ENCODE measurements around the gene APOA5.

GRCh38 chr11:116826751-116827431 lies 35.2 kb upstream of the APOA5 start:
- TF ChIP-seq POLR2A (IDR thresholded peaks at IDR 0.05; ENCODE audit: low read depth, low read length) (no peak), EZH2 (IDR thresholded peaks at IDR 0.05; ENCODE audit: borderline replicate concordance, low read depth, low read length, severe bottlenecking) (no peak), POLR2AphosphoS5 (IDR thresholded peaks at IDR 0.05; ENCODE audit: insufficient read depth, low read depth, low read length) (no peak), GATA2 (IDR thresholded peaks at IDR 0.05; ENCODE audit: insufficient read depth, insufficient read length, low read depth, low read length) (no peak), JUN (IDR thresholded peaks at IDR 0.05; ENCODE audit: borderline replicate concordance, insufficient read depth, insufficient read length, low read depth) (no peak)
- TF ChIP-seq, protein P1, sequence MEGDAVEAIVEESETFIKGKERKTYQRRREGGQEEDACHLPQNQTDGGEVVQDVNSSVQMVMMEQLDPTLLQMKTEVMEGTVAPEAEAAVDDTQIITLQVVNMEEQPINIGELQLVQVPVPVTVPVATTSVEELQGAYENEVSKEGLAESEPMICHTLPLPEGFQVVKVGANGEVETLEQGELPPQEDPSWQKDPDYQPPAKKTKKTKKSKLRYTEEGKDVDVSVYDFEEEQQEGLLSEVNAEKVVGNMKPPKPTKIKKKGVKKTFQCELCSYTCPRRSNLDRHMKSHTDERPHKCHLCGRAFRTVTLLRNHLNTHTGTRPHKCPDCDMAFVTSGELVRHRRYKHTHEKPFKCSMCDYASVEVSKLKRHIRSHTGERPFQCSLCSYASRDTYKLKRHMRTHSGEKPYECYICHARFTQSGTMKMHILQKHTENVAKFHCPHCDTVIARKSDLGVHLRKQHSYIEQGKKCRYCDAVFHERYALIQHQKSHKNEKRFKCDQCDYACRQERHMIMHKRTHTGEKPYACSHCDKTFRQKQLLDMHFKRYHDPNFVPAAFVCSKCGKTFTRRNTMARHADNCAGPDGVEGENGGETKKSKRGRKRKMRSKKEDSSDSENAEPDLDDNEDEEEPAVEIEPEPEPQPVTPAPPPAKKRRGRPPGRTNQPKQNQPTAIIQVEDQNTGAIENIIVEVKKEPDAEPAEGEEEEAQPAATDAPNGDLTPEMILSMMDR (IDR thresholded peaks at IDR 0.05; ENCODE audit: extremely low read depth in 1 of 2, insufficient read depth in 1 of 2, low read depth in 1 of 2, low read length in 2 of 2) = no peak
